ENCODE measurements around the gene PALM2AKAP2. TPM values are rescaled to one million over a fixed set of nuclear protein-coding genes. Genes with fewer than 3 reads are reported as not detected.
A peak's percentile ranks its signal among the peaks of the same experiment; 100 is the strongest.

PALM2AKAP2 gene
- 1 to 10 TPM in 3 of 4 donors, under 1 TPM in 1; 0.78 to 9.0 (median 4.4) TPM for total RNA-seq

GRCh38 chr9:109779711-109780452 is at the start of gene PALM2AKAP2:
TSS of gene PALM2AKAP2 (plus strand) at chr9:109780198. CDS start at chr9:109780489, 291 bp downstream.
- no peak for DNase-seq (ENCODE audit: low spot score in 2 of 2)
- Histone ChIP-seq H3K9me3 (no peaks in the 10 kb centered on the region), H3K4me1 (peaks cover 0 to 14% (median 3%) of the 10 kb centered on the region in 4 donors), H3K27me3 (no peaks in the 10 kb centered on the region), H3K36me3 (no peaks in the 10 kb centered on the region), H3K4me3 (peak within 1 kb of the TSS; percentile 24 to 58 (median 48)), H3K27ac (peak within 1 kb of the TSS in 2 of 4 donors; percentile 8 to 55)
- 0 to 2% methylated on average over 4 to 63 of the region's 85 CpGs for WGBS, 2 donors
- no peak for TF ChIP-seq POLR2A (IDR thresholded peaks at IDR 0.05)
- TF ChIP-seq CTCF (IDR thresholded peaks at IDR 0.05): peak in 2 of 5 experiments; percentile 15 to 33

DNA sequence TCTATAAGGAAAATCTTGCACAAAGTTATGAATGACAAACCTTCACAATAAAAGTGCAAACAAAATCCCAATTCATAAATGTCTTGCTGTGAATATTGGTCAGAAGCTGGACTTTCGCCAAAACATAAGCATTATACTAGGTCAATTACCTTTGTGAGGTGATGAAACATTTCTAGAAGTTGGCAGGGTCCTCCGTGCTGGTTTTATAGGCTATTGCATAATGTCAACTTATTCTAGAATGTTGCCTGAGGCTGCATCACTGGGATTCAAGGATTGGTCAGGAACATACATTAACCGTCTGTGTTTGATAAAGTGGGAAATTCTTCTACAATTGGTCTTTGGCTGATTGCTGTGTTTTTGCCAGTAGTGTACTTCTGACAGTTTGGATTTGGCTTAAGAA is 49.8 kb upstream of the PALM2AKAP2 start:
- no peak for DNase-seq (ENCODE audit: low spot score in 2 of 2)
- Histone ChIP-seq H3K4me3 (no peak overlapping the region), H3K36me3 (no peaks in the 10 kb centered on the region), H3K27me3 (no peaks in the 10 kb centered on the region), H3K27ac (no peak overlapping the region), H3K4me1 (peaks cover 0 to 9% (median 0%) of the 10 kb centered on the region in 4 donors), H3K9me3 (no peaks in the 10 kb centered on the region)
- TF ChIP-seq POLR2A (IDR thresholded peaks at IDR 0.05): no peak
- TF ChIP-seq CTCF (IDR thresholded peaks at IDR 0.05): no peak
- WGBS, 2 donors: 46 to 55% methylated on average over 3 of the region's 3 CpGs

DNA sequence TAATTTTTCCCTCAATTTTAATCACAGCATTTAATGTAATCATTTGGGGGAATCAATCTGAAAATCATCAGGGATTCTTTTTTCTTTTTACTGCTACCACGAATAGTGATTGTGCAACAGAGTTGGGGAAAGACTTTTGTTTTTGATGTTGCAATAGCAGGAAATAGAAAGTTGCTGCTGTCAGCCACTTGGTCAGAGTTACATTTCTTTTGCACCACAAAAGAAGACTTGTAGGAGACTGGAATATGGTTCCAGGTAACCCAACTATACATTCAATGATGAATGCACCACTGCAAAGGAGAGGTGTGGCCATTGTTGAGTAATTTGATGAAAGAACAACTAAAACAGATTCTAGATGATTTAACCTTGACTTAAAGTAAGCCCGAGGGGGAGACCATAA is 46.3 kb upstream of the PALM2AKAP2 start:
- Histone ChIP-seq H3K27ac (peak overlapping the region in 2 of 4 donors; percentile 36 to 74), H3K4me1 (peaks cover 0 to 9% (median 0%) of the 10 kb centered on the region in 4 donors), H3K36me3 (no peaks in the 10 kb centered on the region), H3K9me3 (no peaks in the 10 kb centered on the region), H3K4me3 (no peak overlapping the region), H3K27me3 (no peaks in the 10 kb centered on the region)
- WGBS, 2 donors: 16 to 32% methylated on average over 2 of the region's 2 CpGs
- no peak for TF ChIP-seq POLR2A (IDR thresholded peaks at IDR 0.05)
- TF ChIP-seq CTCF (IDR thresholded peaks at IDR 0.05): no peak
- peak in 1 of 2 donors; percentile 57 for TF ChIP-seq EP300 (IDR thresholded peaks at IDR 0.05)
- no peak for DNase-seq (ENCODE audit: low spot score in 2 of 2)

DNA sequence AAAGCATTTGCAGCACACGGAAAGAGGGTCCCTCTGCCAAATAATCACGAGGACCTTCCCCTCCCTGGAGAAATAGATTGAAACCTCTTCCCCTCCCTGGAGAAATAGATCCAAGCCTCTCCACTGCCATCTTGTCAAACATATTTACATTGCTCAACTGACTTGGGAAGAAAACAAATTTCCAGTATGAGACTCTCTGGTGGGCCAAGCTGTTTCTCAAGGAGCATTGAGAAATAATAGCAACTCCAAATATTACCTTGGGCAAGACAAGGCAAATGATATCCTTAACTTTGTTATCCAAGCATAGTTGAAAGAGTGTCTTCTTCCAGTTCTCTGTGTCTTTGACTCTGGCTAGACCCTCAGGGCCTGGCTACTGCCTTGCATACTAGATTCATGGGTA is 45.2 kb upstream of the PALM2AKAP2 start:
- TF ChIP-seq EP300 (IDR thresholded peaks at IDR 0.05) (peak in 1 of 2 donors; percentile 63), CTCF (IDR thresholded peaks at IDR 0.05) (no peak)

GRCh38 chr9:109735801-109736200 is 44.2 kb upstream of the PALM2AKAP2 start:
- Histone ChIP-seq H3K27me3 (no peaks in the 10 kb centered on the region), H3K27ac (no peak overlapping the region), H3K36me3 (no peaks in the 10 kb centered on the region), H3K9me3 (no peaks in the 10 kb centered on the region), H3K4me1 (peaks cover 0 to 9% (median 0%) of the 10 kb centered on the region in 4 donors), H3K4me3 (no peak overlapping the region)
- DNase-seq (ENCODE audit: low spot score in 2 of 2): no peak
- 60 to 61% methylated on average over 6 of the region's 6 CpGs for WGBS, 2 donors
- TF ChIP-seq POLR2A (IDR thresholded peaks at IDR 0.05): no peak
- TF ChIP-seq CTCF (IDR thresholded peaks at IDR 0.05): no peak
- TF ChIP-seq EP300 (IDR thresholded peaks at IDR 0.05): no peak

More for the DNA sequence above, 45.2 kb upstream of the PALM2AKAP2 start:
- 41 to 82% methylated on average over 2 of the region's 2 CpGs for WGBS, 2 donors
- Histone ChIP-seq H3K27ac (no peak overlapping the region), H3K4me1 (peaks cover 0 to 9% (median 0%) of the 10 kb centered on the region in 4 donors), H3K9me3 (no peaks in the 10 kb centered on the region), H3K27me3 (no peaks in the 10 kb centered on the region), H3K36me3 (no peaks in the 10 kb centered on the region), H3K4me3 (no peak overlapping the region)
- DNase-seq (ENCODE audit: low spot score in 2 of 2): no peak
